ENCODE data around the gene PSMC2. TPM values are rescaled to one million over a fixed set of nuclear protein-coding genes. Genes with fewer than 3 reads are reported as not detected.

Gene PSMC2
- polyA plus RNA-seq, result 100 to 1,000 TPM; 115 to 185 (median 126) TPM

DNA sequence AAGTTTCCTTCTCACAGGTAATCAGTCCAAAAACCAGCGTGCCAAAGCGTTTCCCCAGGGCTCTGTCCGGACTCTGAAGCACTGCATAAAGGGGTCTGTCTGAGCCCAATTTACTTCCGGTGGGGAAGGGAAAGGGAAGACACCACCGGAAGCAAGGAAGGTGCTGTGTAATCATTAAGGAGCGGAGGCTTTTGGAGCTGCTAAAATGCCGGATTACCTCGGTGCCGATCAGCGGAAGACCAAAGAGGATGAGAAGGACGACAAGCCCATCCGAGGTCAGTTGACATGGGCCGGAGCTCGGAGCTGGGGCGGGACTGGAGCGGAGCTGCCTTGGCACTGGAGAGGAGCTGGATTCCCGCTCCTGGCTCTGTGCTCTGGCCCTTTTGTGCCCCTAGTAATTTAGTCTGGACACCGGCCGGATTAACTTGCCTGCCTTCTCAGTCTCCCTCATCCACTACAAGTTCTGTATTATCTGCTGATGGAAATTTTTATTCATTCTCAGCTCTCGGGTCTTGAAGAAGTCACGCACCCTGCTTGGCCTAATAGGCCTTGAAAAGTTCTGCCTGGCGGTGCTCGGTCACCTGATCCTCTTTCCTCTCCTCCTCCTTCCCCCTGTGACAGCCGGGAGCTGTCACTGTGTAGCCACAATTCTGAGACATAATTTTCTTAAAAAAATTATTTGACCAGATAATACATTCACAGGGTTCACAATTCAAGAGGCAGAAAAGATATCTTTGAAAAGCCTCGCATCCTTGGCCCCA lies at the start of gene PSMC2:
PSMC2 (plus strand) TSS at position 137 of the 761 bp plus-strand sequence; CDS start at position 206, 69 bp downstream.
- H3K27ac Mint-ChIP-seq, result peak within 1 kb of the TSS; percentile 99 to 100 (median 99)
- H3K27me3 Mint-ChIP-seq (ENCODE audit: low read depth in 3 of 3), result peaks cover 4 to 11% (median 9%) of the 10 kb centered on the region in 3 donors
- H3K4me3 Mint-ChIP-seq, result peak within 1 kb of the TSS; percentile 99 to 100 (median 100)
- H3K4me1 Mint-ChIP-seq, result peaks cover 64 to 92% of the 10 kb centered on the region in 2 donors
- no peaks in the 10 kb centered on the region for H3K36me3 Mint-ChIP-seq
- H3K9me3 Mint-ChIP-seq, result no peaks in the 10 kb centered on the region
- DNase-seq, result peak; percentile 82 to 87 (median 84)

DNA sequence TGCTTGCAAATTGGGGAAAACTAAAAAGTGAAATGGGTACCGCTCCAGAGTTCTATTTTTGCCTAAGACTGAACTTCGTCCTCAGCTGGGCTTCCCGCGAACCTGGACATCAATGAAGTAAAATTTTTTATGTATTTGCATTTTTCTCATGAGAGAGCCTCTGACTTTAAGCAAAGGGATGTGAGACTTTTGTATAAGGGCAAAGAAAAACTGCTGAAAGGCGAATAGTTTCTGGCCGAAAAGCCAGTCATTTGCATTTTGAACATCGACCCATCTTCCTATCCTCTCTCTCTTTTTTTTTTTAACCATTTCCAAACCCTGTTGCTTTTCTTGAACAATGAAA lies 49.6 kb upstream of the PSMC2 start:
- Mint-ChIP-seq H3K4me3 (peak overlapping the region; percentile 87 to 89 (median 89)), H3K27me3 (ENCODE audit: low read depth in 3 of 3) (peaks cover 0 to 5% (median 3%) of the 10 kb centered on the region in 3 donors), H3K27ac (peak overlapping the region; percentile 90 to 93 (median 92)), H3K4me1 (peaks cover 23 to 49% of the 10 kb centered on the region in 2 donors), H3K36me3 (peaks cover 0 to 18% (median 4%) of the 10 kb centered on the region in 3 donors), H3K9me3 (no peaks in the 10 kb centered on the region)
- no peak for DNase-seq

DNA sequence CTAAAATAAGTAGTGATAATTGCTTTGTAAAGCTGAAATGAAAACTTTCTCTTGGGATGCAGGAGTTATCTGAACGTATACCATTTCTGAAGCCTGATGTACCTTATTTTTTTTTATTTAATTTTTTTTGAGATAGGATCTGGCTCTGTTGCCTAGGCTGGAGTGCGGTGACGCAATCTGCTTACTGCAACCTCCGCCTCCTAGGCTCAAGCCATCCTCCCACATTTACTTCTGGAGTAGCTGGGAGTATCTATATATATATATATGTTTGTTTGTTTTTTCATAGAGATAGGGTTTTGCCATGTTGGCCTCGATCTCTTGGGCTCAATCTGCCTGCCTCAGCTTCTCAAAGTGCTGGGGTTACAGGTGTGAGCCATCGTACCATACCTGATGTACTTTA lies 47.8 kb upstream of the PSMC2 start:
- Mint-ChIP-seq H3K4me1 (peaks cover 23 to 55% of the 10 kb centered on the region in 2 donors), H3K36me3 (peaks cover 0 to 29% (median 12%) of the 10 kb centered on the region in 3 donors), H3K9me3 (no peaks in the 10 kb centered on the region)

DNA sequence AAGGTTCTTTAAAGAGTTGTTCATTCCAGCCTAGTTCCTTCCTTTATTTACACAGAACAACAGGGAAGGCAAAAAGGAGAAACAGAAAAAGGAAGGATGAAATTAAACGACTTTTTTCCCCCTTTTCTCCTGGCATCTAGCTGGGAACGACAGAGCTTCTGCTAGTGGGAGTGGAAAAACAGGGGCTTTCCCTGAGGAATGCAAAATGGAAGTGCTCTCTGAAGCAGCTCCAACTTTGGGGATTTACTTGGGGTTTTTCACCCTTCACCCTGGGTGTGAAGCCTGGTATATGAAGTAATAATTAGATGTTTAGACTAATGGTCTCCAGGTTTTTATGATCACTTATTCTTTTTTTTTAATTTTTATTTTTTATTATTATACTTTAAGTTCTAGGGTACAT lies 46.0 kb upstream of the PSMC2 start:
- Mint-ChIP-seq H3K36me3 (peaks cover 0 to 40% (median 16%) of the 10 kb centered on the region in 3 donors), H3K9me3 (no peaks in the 10 kb centered on the region), H3K4me1 (peaks cover 20 to 53% of the 10 kb centered on the region in 2 donors), H3K27me3 (ENCODE audit: low read depth in 3 of 3) (peaks cover 0 to 3% (median 1%) of the 10 kb centered on the region in 3 donors), H3K27ac (no peak overlapping the region), H3K4me3 (no peak overlapping the region)
- DNase-seq, result no peak

More for the DNA sequence above, 47.8 kb upstream of the PSMC2 start:
- peaks cover 0 to 3% (median 1%) of the 10 kb centered on the region in 3 donors for H3K27me3 Mint-ChIP-seq (ENCODE audit: low read depth in 3 of 3)
- H3K4me3 Mint-ChIP-seq, result no peak overlapping the region
- no peak for DNase-seq
- no peak overlapping the region for H3K27ac Mint-ChIP-seq

DNA sequence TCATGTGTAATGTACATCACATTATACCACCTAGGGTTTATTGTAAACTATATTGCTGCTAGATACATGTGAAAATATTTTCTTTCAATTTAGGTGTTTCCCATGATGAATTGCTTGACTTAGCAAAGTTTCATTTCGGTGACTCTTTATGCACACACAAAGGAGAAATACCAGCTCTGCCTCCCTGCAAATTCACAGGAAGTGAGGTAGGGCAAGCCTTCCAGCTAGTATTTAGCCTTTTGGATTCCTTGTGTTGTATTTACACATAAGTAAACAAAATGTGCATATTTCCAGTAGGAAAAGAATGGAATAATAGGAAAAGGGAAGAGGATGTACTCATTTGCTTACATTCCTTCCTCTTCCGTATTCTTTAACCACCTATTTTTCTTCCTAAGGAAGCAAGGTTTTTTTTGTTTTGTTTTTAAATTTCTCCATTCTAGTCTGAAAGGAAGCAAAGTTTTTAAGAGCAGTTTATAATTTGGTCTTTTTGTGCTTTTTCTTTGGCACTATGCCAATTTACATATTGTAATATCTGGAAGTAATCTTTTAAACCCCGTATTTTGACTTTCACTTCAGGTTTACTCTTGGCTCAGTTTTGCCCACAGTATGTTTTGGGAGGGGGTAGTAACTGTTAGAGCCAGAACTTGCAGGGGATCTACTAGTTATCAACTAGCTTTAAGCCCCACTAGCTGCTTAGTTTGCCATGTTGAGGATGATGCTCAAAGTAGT lies 39.8 kb upstream of the PSMC2 start:
- no peak overlapping the region for H3K4me3 Mint-ChIP-seq
- H3K9me3 Mint-ChIP-seq, result no peaks in the 10 kb centered on the region
- peaks cover 0 to 15% of the 10 kb centered on the region in 2 donors for H3K4me1 Mint-ChIP-seq
- H3K27ac Mint-ChIP-seq, result peak overlapping the region in 1 of 6 donors; percentile 40
- no peaks in the 10 kb centered on the region for H3K27me3 Mint-ChIP-seq (ENCODE audit: low read depth in 3 of 3)
- no peak for DNase-seq
- peaks cover 0 to 44% (median 20%) of the 10 kb centered on the region in 3 donors for H3K36me3 Mint-ChIP-seq

DNA sequence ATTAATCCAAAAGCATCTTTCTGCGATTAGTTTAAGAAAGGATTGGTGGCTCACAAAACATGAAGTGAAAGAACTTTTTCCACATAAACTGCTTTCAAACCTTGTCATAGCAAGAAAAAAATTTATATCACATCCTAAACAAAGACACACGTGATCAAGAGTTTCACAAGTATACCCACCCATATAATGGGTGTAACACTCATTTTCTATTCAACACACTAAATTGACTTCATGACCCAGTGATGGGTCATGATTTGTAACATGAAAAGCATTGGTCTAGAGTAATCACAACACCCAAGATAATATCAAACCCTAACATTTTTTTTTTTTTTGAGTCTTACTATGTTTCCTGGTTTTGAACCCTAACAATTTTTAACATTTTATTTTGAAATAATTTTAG lies 32.6 kb upstream of the PSMC2 start:
- peaks cover 0 to 5% of the 10 kb centered on the region in 2 donors for H3K4me1 Mint-ChIP-seq
- peak overlapping the region in 1 of 6 donors; percentile 22 for H3K27ac Mint-ChIP-seq
- no peaks in the 10 kb centered on the region for H3K9me3 Mint-ChIP-seq
- peaks cover 19 to 66% (median 28%) of the 10 kb centered on the region in 3 donors for H3K36me3 Mint-ChIP-seq
- DNase-seq, result no peak
- no peaks in the 10 kb centered on the region for H3K27me3 Mint-ChIP-seq (ENCODE audit: low read depth in 3 of 3)
- H3K4me3 Mint-ChIP-seq, result no peak overlapping the region

DNA sequence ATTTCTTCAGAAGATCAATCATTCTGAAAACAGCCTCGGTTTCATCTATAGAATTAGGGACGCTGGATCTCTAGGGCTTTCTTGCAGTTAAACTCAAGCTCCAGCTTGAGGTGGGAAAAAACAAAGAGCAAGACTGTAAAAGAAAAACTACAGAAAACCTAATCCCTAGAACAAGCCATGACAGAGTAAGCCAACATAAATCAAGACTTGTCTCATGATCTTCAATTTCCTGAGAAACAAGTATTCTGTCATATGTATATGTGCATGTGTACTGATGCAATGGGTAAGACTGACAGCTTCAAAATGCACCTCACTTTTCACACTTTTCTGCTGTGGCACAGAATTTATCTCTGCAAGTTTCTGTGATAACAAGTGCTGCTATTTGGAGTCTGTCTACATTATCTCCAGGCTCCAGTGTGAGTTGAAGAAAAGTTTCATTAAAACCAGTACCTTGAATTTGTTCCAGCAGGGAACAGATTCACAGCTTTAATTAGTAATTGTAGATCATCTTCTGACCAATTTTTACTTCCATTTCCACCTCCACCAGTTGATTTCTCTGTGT lies 31.0 kb upstream of the PSMC2 start:
- peak overlapping the region in 4 of 6 donors; percentile 3 to 73 (median 40) for H3K27ac Mint-ChIP-seq
- H3K36me3 Mint-ChIP-seq, result peaks cover 19 to 62% (median 28%) of the 10 kb centered on the region in 3 donors
- H3K9me3 Mint-ChIP-seq, result no peaks in the 10 kb centered on the region
- H3K27me3 Mint-ChIP-seq (ENCODE audit: low read depth in 3 of 3), result no peaks in the 10 kb centered on the region
- peaks cover 0 to 5% of the 10 kb centered on the region in 2 donors for H3K4me1 Mint-ChIP-seq
- DNase-seq, result no peak
- H3K4me3 Mint-ChIP-seq, result no peak overlapping the region

DNA sequence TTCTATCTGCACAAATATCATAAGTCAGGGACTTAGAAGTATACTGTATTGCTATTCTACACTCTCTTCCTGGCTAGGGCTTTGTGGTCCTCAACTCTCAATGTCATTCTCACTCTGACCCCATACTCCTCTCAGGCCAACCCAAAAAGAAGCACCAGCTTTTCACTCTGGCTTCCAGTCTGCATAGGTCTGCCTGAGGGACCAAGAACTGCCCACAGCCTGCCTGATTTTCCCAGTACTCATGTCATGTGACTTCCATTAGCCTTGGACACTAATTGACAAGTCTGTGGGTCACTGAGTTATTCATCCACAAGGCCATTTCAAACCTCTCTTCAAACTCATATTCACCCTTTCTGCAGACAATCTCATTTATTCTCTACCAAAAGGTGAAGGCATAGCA lies 30.4 kb upstream of the PSMC2 start:
- Mint-ChIP-seq H3K27ac (peak overlapping the region in 5 of 6 donors; percentile 1 to 73 (median 9)), H3K9me3 (no peaks in the 10 kb centered on the region), H3K4me3 (no peak overlapping the region), H3K4me1 (peaks cover 0 to 5% of the 10 kb centered on the region in 2 donors), H3K27me3 (ENCODE audit: low read depth in 3 of 3) (no peaks in the 10 kb centered on the region), H3K36me3 (peaks cover 19 to 61% (median 28%) of the 10 kb centered on the region in 3 donors)
- DNase-seq, result no peak

DNA sequence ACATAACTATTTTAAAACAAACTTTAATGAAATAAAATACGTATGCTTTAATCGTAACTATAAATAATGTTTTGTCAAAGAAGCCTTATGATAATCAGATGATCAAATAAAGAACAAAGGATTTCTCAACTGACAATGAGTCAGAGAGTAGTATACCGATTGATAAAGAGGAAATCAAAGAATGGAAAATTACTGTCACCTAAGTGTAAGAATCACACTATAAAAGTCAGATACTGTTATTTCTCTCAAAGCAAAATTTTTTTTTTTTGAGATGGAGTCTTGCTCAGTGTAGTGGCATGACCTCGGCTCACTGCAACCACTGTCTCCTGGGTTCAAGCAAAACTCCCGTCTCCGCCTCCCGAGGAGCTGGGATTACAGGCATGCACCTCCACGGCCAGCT lies 21.7 kb upstream of the PSMC2 start:
- no peak overlapping the region for H3K4me3 Mint-ChIP-seq
- peaks cover 0 to 9% of the 10 kb centered on the region in 2 donors for H3K4me1 Mint-ChIP-seq
- H3K27ac Mint-ChIP-seq, result no peak overlapping the region
- no peaks in the 10 kb centered on the region for H3K27me3 Mint-ChIP-seq (ENCODE audit: low read depth in 3 of 3)
- no peaks in the 10 kb centered on the region for H3K9me3 Mint-ChIP-seq
- peaks cover 9 to 20% (median 19%) of the 10 kb centered on the region in 3 donors for H3K36me3 Mint-ChIP-seq
- DNase-seq, result no peak

DNA sequence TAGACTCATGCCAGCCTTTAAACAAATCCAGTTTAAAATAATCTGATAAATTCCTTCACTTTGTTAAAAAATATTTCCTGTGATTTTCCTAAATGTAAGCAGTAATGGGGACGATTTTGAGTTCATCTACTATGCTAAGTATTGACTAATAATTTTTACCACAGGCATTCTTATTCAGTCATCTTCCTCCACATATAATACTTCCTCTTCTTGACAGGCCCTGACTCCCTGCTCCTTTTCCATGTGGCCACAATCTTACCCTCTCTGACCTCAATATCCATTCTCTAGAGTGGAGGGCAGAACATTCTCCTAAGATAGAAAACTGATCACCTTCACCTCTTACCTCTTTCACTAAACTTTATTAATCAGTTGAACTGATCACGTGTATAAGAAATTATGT lies 10.7 kb upstream of the PSMC2 start:
- H3K9me3 Mint-ChIP-seq, result no peaks in the 10 kb centered on the region
- DNase-seq, result no peak
- H3K4me1 Mint-ChIP-seq, result peaks cover 15 to 27% of the 10 kb centered on the region in 2 donors
- H3K36me3 Mint-ChIP-seq, result peaks cover 8 to 39% (median 20%) of the 10 kb centered on the region in 3 donors
- H3K27ac Mint-ChIP-seq, result no peak overlapping the region
- H3K4me3 Mint-ChIP-seq, result no peak overlapping the region
- peaks cover 0 to 2% (median 1%) of the 10 kb centered on the region in 3 donors for H3K27me3 Mint-ChIP-seq (ENCODE audit: low read depth in 3 of 3)

DNA sequence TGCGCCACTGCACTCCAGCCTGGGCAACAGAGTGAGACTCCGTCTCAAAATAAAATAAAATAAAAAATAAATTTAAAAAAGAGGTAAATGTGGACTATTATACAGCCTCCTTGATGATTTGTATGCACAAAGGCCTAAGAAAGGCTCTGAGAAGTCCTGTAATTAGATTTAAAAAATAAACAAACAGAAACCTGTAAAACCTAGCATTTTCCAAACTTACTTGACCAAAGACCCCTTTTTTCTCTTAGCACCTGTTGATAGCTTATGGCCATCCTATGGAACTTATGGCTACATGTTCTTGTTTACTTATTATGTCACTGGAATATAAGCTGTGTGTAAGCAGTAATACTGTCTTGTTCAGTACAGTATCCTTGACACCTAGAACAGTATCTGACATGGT lies 8.6 kb upstream of the PSMC2 start:
- Mint-ChIP-seq H3K27ac (no peak overlapping the region), H3K9me3 (no peaks in the 10 kb centered on the region), H3K4me1 (peaks cover 25 to 40% of the 10 kb centered on the region in 2 donors), H3K36me3 (peaks cover 5 to 34% (median 17%) of the 10 kb centered on the region in 3 donors), H3K27me3 (ENCODE audit: low read depth in 3 of 3) (peaks cover 0 to under 1% (median 0%) of the 10 kb centered on the region in 3 donors), H3K4me3 (no peak overlapping the region)
- DNase-seq, result no peak

DNA sequence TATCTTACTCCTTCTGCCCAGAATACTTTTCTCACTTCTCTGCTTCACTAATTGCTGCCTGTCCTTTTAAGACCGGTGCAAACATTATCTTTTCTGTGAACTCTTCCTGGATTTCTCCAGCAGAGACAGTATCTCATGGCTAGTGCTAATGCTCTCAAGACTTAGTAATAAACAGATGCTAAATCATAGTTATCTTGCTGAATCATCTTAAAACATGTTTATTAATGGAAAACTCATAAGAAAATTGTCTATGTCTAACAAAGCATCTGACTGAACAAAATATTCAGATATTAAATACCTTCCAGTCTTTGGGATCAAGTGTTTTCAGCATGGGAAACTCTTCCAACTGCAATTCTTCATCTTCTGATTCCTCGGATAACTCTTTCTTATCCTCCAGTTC lies 6.0 kb upstream of the PSMC2 start:
- Mint-ChIP-seq H3K9me3 (no peaks in the 10 kb centered on the region), H3K4me3 (no peak overlapping the region), H3K4me1 (peaks cover 39 to 63% of the 10 kb centered on the region in 2 donors), H3K27me3 (ENCODE audit: low read depth in 3 of 3) (peaks cover 4 to 7% (median 5%) of the 10 kb centered on the region in 3 donors), H3K27ac (peak overlapping the region in 3 of 6 donors; percentile 46 to 49 (median 48)), H3K36me3 (peaks cover 5 to 34% (median 17%) of the 10 kb centered on the region in 3 donors)
- no peak for DNase-seq

DNA sequence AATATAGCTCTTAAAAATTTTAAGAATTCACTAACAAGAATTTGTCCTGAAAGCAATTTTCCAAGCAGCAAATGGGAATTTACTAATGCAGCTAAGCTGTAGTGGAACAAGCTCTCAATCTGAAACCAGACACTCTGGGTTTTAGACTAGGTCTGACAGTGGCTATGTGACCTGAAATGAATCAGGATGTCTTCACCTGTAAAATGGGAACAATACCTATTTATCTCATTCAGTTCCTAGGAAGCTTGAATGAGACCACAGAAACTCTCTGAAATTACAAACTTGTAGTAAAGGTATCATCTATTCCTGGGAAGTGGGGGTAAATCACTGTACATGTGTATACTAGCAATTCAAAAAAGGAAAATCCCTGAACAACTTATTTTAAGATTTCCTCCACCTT lies 4.1 kb upstream of the PSMC2 start:
- Mint-ChIP-seq H3K9me3 (no peaks in the 10 kb centered on the region), H3K27me3 (ENCODE audit: low read depth in 3 of 3) (peaks cover 4 to 9% (median 8%) of the 10 kb centered on the region in 3 donors), H3K4me1 (peaks cover 50 to 82% of the 10 kb centered on the region in 2 donors), H3K36me3 (peaks cover 5 to 20% (median 8%) of the 10 kb centered on the region in 3 donors), H3K27ac (peak overlapping the region; percentile 94 to 99 (median 98)), H3K4me3 (peak overlapping the region; percentile 97 to 99 (median 97))
- DNase-seq, result no peak
